CD4-positive, alpha-beta T cell (primary cell): ENCODE results near the gene DUSP22. TPM values are rescaled to one million over a fixed set of nuclear protein-coding genes. Genes with fewer than 3 reads are reported as not detected.

Source experiments
- ATAC-seq: fragments of 200-7000 bp; cut with Tn5 transposase; one replicate; pipeline ENCODE4 v1.10.0; 2022; ENCODE audit warnings: mild to moderate bottlenecking; ENCODE audit not compliant: poor library complexity
- CTCF ChIA-PET: fragments of 350-600 bp; sonication (Branson Sonifier 250); formaldehyde crosslinking; loops from one replicate; lab custom pipeline; 2021; ENCODE audit warnings: antibody characterized with exemption, inconsistent platforms; lab: Charles Lee
- POLR2A ChIA-PET: fragments of 350-600 bp; sonication (Branson Sonifier 250); formaldehyde crosslinking; loops from one replicate; lab custom pipeline; 2021; ENCODE audit warnings: antibody characterized with exemption, inconsistent platforms; lab: Charles Lee
- DNase-seq, 14 experiments: peaks; one replicate each; pipeline ENCODE4 v3.0.0-alpha.2; 2013 to 2020; ENCODE audit warnings: mixed read lengths in 2 of 14
- H3K27ac ChIP-seq, 2 donors: one replicate each; pipeline versions ENCODE4 v1.5.1 to v1.7.0; 2013; ENCODE audit warnings: low read length in 2 of 2, low read depth in 1 of 2, mild to moderate bottlenecking in 1 of 2
- H3K27me3 ChIP-seq, 2 experiments: 1 replicate in 1 of 2; 2 replicates in 1 of 2; pipeline versions ENCODE4 v1.6.1 to v1.7.0; 2013; ENCODE audit warnings: low read length in 2 of 2, control low read depth in 1 of 2, mild to moderate bottlenecking in 1 of 2, moderate library complexity in 1 of 2; ENCODE audit not compliant: insufficient read depth in 2 of 2, control insufficient read depth in 1 of 2
- H3K36me3 ChIP-seq: one replicate; pipeline ENCODE4 v1.6.1; 2013; ENCODE audit warnings: low read length, control low read depth; ENCODE audit not compliant: insufficient read depth
- H3K4me1 ChIP-seq: one replicate; pipeline ENCODE4 v1.6.1; 2013; ENCODE audit warnings: low read length, control low read depth; ENCODE audit not compliant: insufficient read depth
- H3K4me3 ChIP-seq: one replicate; pipeline ENCODE4 v1.5.1; 2013; ENCODE audit warnings: mild to moderate bottlenecking, low read length, moderate library complexity
- H3K9me3 ChIP-seq, 2 experiments: 1 replicate in 1 of 2; 2 replicates in 1 of 2; pipeline versions ENCODE4 v1.6.1 to v1.7.0; 2013; ENCODE audit warnings: low read length in 2 of 2, mild to moderate bottlenecking in 2 of 2, control low read depth in 1 of 2, moderate library complexity in 1 of 2; ENCODE audit not compliant: control insufficient read depth in 1 of 2, insufficient read depth in 1 of 2
- H3K27ac Mint-ChIP-seq: one replicate; pipeline ENCODE4 v1.8.0; 2020; ENCODE audit warnings: mixed read lengths
- H3K27me3 Mint-ChIP-seq: one replicate; pipeline ENCODE4 v1.8.0; 2021; ENCODE audit warnings: mixed read lengths
- H3K36me3 Mint-ChIP-seq: one replicate; pipeline ENCODE4 v1.8.0; 2021; ENCODE audit warnings: low read depth, mixed read lengths
- H3K4me1 Mint-ChIP-seq: one replicate; pipeline ENCODE4 v1.8.0; 2021; ENCODE audit warnings: low read depth, mixed read lengths
- H3K4me3 Mint-ChIP-seq: one replicate; pipeline ENCODE4 v1.8.0; 2020; ENCODE audit warnings: mild to moderate bottlenecking, mixed read lengths
- H3K9me3 Mint-ChIP-seq: one replicate; pipeline ENCODE4 v1.8.0; 2020; ENCODE audit warnings: mixed read lengths
- CTCF ChIP-seq: fragments of 200-600 bp; IDR thresholded peaks from one replicate; pipeline ENCODE4 v1.8.0; 2022; ENCODE audit warnings: antibody characterized with exemption, mild to moderate bottlenecking
- intact Hi-C, 2 experiments: fragments of 100-400 bp; cut with DNase I in 1 of 2; cut with micrococcal nuclease in 1 of 2; formaldehyde crosslinking; loops; one replicate each; pipeline versions ENCODE4 v1.15.1 to v1.9.0; 2023 to 2025; cut with DNase I, micrococcal nuclease
- total RNA-seq, 174 experiments: library from RNA in 2 of 174; stranded (reverse) in 2 of 174; gene quantifications; one replicate each; pipeline ENCODE4 v1.2.3 and lab custom pipeline; 2021 to 2026

The DUSP22 gene
- total RNA-seq, 2 experiments from 2014 or later = 25.4 to 26.3 TPM

- H3K27ac ChIP-seq = no peak overlapping the region
- intact Hi-C loops = no loop called here
- no peaks in the 10 kb centered on the region for H3K9me3 ChIP-seq
- ChIA-PET CTCF (no interaction called here), POLR2A (no interaction called here)
- no peak for TF ChIP-seq CTCF
- Mint-ChIP-seq H3K4me3 (no peak overlapping the region), H3K4me1 (peaks cover 26% of the 10 kb centered on the region), H3K9me3 (no peaks in the 10 kb centered on the region), H3K27ac (no peak overlapping the region), H3K36me3 (no peaks in the 10 kb centered on the region), H3K27me3 (no peaks in the 10 kb centered on the region)
- DNase-seq (no peak), ATAC-seq (no peak)
- no peaks in the 10 kb centered on the region for H3K36me3 ChIP-seq
- no peaks in the 10 kb centered on the region for H3K27me3 ChIP-seq
- peaks cover 4% of the 10 kb centered on the region for H3K4me1 ChIP-seq
- H3K4me3 ChIP-seq = no peak overlapping the region
These were observed 41.6 kb upstream of the DUSP22 start for GRCh38 chr6:250676-251075.

- ATAC-seq (no peak), DNase-seq (peak in 2 of 14 experiments; percentile 32 to 36)
- H3K4me3 ChIP-seq = no peak overlapping the region
- Mint-ChIP-seq H3K4me1 (peaks cover 28% of the 10 kb centered on the region), H3K27ac (no peak overlapping the region), H3K9me3 (no peaks in the 10 kb centered on the region), H3K36me3 (no peaks in the 10 kb centered on the region), H3K4me3 (no peak overlapping the region), H3K27me3 (no peaks in the 10 kb centered on the region)
- no peaks in the 10 kb centered on the region for H3K36me3 ChIP-seq
- no peak overlapping the region for H3K27ac ChIP-seq
- ChIA-PET POLR2A (no interaction called here), CTCF (no interaction called here)
- no peak for TF ChIP-seq CTCF
- intact Hi-C loops = no loop called here
- peaks cover 7% of the 10 kb centered on the region for H3K4me1 ChIP-seq
- H3K27me3 ChIP-seq = no peaks in the 10 kb centered on the region
- H3K9me3 ChIP-seq = no peaks in the 10 kb centered on the region
These were observed 40.4 kb upstream of the DUSP22 start for GRCh38 chr6:251920-252319.

GRCh38 chr6:252775-253535 is 39.3 kb upstream of the DUSP22 start:
- no peak overlapping the region for H3K27ac Mint-ChIP-seq
- H3K27me3 Mint-ChIP-seq = no peaks in the 10 kb centered on the region
- no peak overlapping the region for H3K27ac ChIP-seq
- intact Hi-C loops = no loop called here
- H3K9me3 ChIP-seq = no peaks in the 10 kb centered on the region
- H3K4me1 Mint-ChIP-seq = peaks cover 39% of the 10 kb centered on the region
- no peaks in the 10 kb centered on the region for H3K36me3 Mint-ChIP-seq
- H3K4me3 ChIP-seq = no peak overlapping the region
- peak overlapping the region; percentile 31 for H3K4me3 Mint-ChIP-seq
- peaks cover 13% of the 10 kb centered on the region for H3K4me1 ChIP-seq
- DNase-seq (peak in 3 of 14 experiments; percentile 24 to 42 (median 35)), ATAC-seq (no peak)
- ChIA-PET CTCF (no interaction called here), POLR2A (no interaction called here)
- TF ChIP-seq CTCF = no peak
- no peaks in the 10 kb centered on the region for H3K36me3 ChIP-seq
- H3K9me3 Mint-ChIP-seq = no peaks in the 10 kb centered on the region
- H3K27me3 ChIP-seq = no peaks in the 10 kb centered on the region
